HEK293 (cell line): ENCODE results near the gene DYNLRB1.

Source experiments
- BCL11A ChIP-seq: fragments of 450-650 bp; formaldehyde crosslinking; IDR thresholded peaks from 2 replicates; pipeline ENCODE4 v1.5.1; 2016; ENCODE audit warnings: low read depth, missing biosample characterization, missing genetic modification characterization
- EGR2 ChIP-seq: fragments of 450-650 bp; formaldehyde crosslinking; IDR thresholded peaks from 2 replicates; pipeline ENCODE4 v1.5.1; 2016; ENCODE audit warnings: low read depth, missing biosample characterization, missing genetic modification characterization
- KLF7 ChIP-seq: fragments of 450-650 bp; formaldehyde crosslinking; IDR thresholded peaks from 2 replicates; pipeline ENCODE4 v1.5.1; 2016; ENCODE audit warnings: missing biosample characterization, missing genetic modification characterization, borderline replicate concordance
- KLF9 ChIP-seq: fragments of 450-650 bp; formaldehyde crosslinking; IDR thresholded peaks from 2 replicates; pipeline ENCODE4 v1.5.1; 2016; ENCODE audit warnings: missing biosample characterization, missing genetic modification characterization, low read depth
- PBX3 ChIP-seq: sonication (generic); formaldehyde crosslinking; IDR thresholded peaks from 2 replicates; pipeline ENCODE4 v1.8.1; 2022; ENCODE audit warnings: mild to moderate bottlenecking, moderate library complexity, missing genetic modification reagents
- PRDM1 ChIP-seq: fragments of 450-650 bp; formaldehyde crosslinking; IDR thresholded peaks from 2 replicates; pipeline ENCODE4; 2016; ENCODE audit warnings: missing biosample characterization, missing genetic modification characterization
- SP2 ChIP-seq: fragments of 450-650 bp; formaldehyde crosslinking; IDR thresholded peaks from 2 replicates; pipeline ENCODE4 v1.5.1; 2016; ENCODE audit warnings: missing biosample characterization, missing genetic modification characterization
- ZBTB10 ChIP-seq: fragments of 450-650 bp; formaldehyde crosslinking; IDR thresholded peaks from 2 replicates; pipeline ENCODE4 v1.5.1; 2016; ENCODE audit warnings: missing biosample characterization, missing genetic modification characterization
- ZBTB11 ChIP-seq: fragments of 450-650 bp; formaldehyde crosslinking; conservative IDR thresholded peaks from 2 replicates; pipeline ENCODE4 v1.5.1; 2016; ENCODE audit warnings: low read depth, missing biosample characterization, missing genetic modification characterization
- ZBTB44 ChIP-seq: fragments of 450-650 bp; IDR thresholded peaks from 2 replicates; pipeline ENCODE4 v1.5.1; 2018; ENCODE audit warnings: missing biosample characterization, mild to moderate bottlenecking, missing genetic modification characterization
- ZBTB6 ChIP-seq: fragments of 450-650 bp; formaldehyde crosslinking; IDR thresholded peaks from 2 replicates; pipeline ENCODE4 v1.5.1; 2017; ENCODE audit warnings: missing biosample characterization, missing genetic modification characterization
- ZBTB8A ChIP-seq: fragments of 450-650 bp; formaldehyde crosslinking; IDR thresholded peaks from 2 replicates; pipeline ENCODE4 v1.5.1; 2016; ENCODE audit warnings: missing biosample characterization, missing genetic modification characterization
- ZFHX2 ChIP-seq: fragments of 450-650 bp; formaldehyde crosslinking; conservative IDR thresholded peaks from 2 replicates; pipeline ENCODE4 v1.5.1; 2016; ENCODE audit warnings: missing biosample characterization, missing genetic modification characterization
- ZFP37 ChIP-seq: fragments of 450-650 bp; formaldehyde crosslinking; IDR thresholded peaks from 2 replicates; pipeline ENCODE4 v1.5.1; 2016; ENCODE audit warnings: missing biosample characterization, missing genetic modification characterization
- ZNF114 ChIP-seq: fragments of 450-650 bp; formaldehyde crosslinking; IDR thresholded peaks from 2 replicates; pipeline ENCODE4 v1.5.0; 2017; ENCODE audit warnings: missing biosample characterization, missing genetic modification characterization
- ZNF335 ChIP-seq: fragments of 450-650 bp; formaldehyde crosslinking; conservative IDR thresholded peaks from 2 replicates; pipeline ENCODE4 v1.5.1; 2016; ENCODE audit warnings: missing biosample characterization, missing genetic modification characterization
- ZNF341 ChIP-seq: fragments of 450-650 bp; formaldehyde crosslinking; IDR thresholded peaks from 2 replicates; pipeline ENCODE4; 2016; ENCODE audit warnings: low read depth, missing biosample characterization, missing genetic modification characterization
- ZNF366 ChIP-seq: fragments of 450-650 bp; formaldehyde crosslinking; conservative IDR thresholded peaks from 2 replicates; pipeline ENCODE4 v1.5.1; 2016; ENCODE audit warnings: missing biosample characterization, missing genetic modification characterization
- ZNF513 ChIP-seq: fragments of 450-650 bp; IDR thresholded peaks from 2 replicates; pipeline ENCODE4 v1.5.1; 2018; ENCODE audit warnings: missing biosample characterization, missing genetic modification characterization
- ZNF561 ChIP-seq: fragments of 450-650 bp; IDR thresholded peaks from 2 replicates; pipeline ENCODE4 v1.5.1; 2018; ENCODE audit warnings: missing biosample characterization, missing genetic modification characterization, borderline replicate concordance
- ZNF664 ChIP-seq: fragments of 450-650 bp; formaldehyde crosslinking; IDR thresholded peaks from 2 replicates; pipeline ENCODE4 v1.5.1; 2016; ENCODE audit warnings: missing biosample characterization, missing genetic modification characterization
- ZNF692 ChIP-seq: fragments of 450-650 bp; formaldehyde crosslinking; IDR thresholded peaks from 2 replicates; pipeline ENCODE4 v1.5.1; 2016; ENCODE audit warnings: missing biosample characterization, missing genetic modification characterization
- ZNF76 ChIP-seq: fragments of 450-650 bp; formaldehyde crosslinking; IDR thresholded peaks from 2 replicates; pipeline ENCODE4; 2016; ENCODE audit warnings: low read depth, missing biosample characterization, missing genetic modification characterization, borderline replicate concordance
- ZSCAN30 ChIP-seq: fragments of 450-650 bp; IDR thresholded peaks from 2 replicates; pipeline ENCODE4 v1.5.1; 2018; ENCODE audit warnings: missing biosample characterization, mild to moderate bottlenecking, missing genetic modification characterization, moderate library complexity
- ZXDB ChIP-seq: fragments of 450-650 bp; formaldehyde crosslinking; IDR thresholded peaks from 2 replicates; pipeline ENCODE4 v1.5.1; 2016; ENCODE audit warnings: missing biosample characterization, missing genetic modification characterization

DYNLRB1 gene

GRCh38 chr20:34516247-34517113, at the start of gene DYNLRB1 (continued):
- TF ChIP-seq ZNF335 (peak; percentile 76), ZNF513 (no peak), ZXDB (tag by site-specific recombination) (peak; percentile 89), KLF7 (tag by site-specific recombination) (peak; percentile 83), PRDM1 (0 out of 2 replicates have a peak, but pooled peaks have one; percentile 27), ZNF114 (tag by site-specific recombination) (no peak), PBX3 (CRISPR knock-in tag) (peak; percentile 91; the same call in 1 of the 2 replicates), ZNF366 (tag by site-specific recombination) (peak; percentile 68), KLF9 (tag by site-specific recombination) (peak; percentile 81), ZNF561 (tag by site-specific recombination) (peak; percentile 47; the same call in 1 of the 2 replicates), ZBTB8A (peak; percentile 34; the same call in 1 of the 2 replicates), BCL11A (tag by site-specific recombination) (peak; percentile 82; the same call in 1 of the 2 replicates), ZSCAN30 (peak; percentile 67), EGR2 (peak; percentile 74), ZNF692 (tag by site-specific recombination) (no peak; the same call in 1 of the 2 replicates), ZNF341 (peak; percentile 64), ZBTB44 (no peak), ZBTB6 (tag by site-specific recombination) (peak; percentile 25; the same call in 1 of the 2 replicates), ZBTB10 (tag by site-specific recombination) (no peak), ZBTB11 (peak; percentile 91), ZNF76 (peak; percentile 14; the same call in 1 of the 2 replicates), ZFHX2 (tag by site-specific recombination) (peak; percentile 66; the same call in 1 of the 2 replicates), SP2 (tag by site-specific recombination) (peak; percentile 87), ZNF664 (tag by site-specific recombination) (no peak), ZFP37 (tag by site-specific recombination) (0 out of 2 replicates have a peak, but pooled peaks have one; percentile 32)
